ENCODE measurements around the gene CHST12.
A peak's percentile ranks its signal among the peaks of the same experiment; 100 is the strongest.
"Not testable (repeated sequence)": the region's sequence is repeated elsewhere in the genome, so short reads cannot be mapped to it uniquely, and the experiment has no call there.

Gene CHST12

GRCh38 chr7:2403014-2403717, at the start of gene CHST12:
Gene CHST12 (plus strand): TSS chr7:2403611. CDS start chr7:2432640, 29,029 bp downstream.
- DNase-seq (ENCODE audit: low read depth), result peak; percentile 70

GRCh38 chr7:2353936-2354185, 49.5 kb upstream of the CHST12 start:
- peak; percentile 77 for DNase-seq (ENCODE audit: low read depth)

DNA sequence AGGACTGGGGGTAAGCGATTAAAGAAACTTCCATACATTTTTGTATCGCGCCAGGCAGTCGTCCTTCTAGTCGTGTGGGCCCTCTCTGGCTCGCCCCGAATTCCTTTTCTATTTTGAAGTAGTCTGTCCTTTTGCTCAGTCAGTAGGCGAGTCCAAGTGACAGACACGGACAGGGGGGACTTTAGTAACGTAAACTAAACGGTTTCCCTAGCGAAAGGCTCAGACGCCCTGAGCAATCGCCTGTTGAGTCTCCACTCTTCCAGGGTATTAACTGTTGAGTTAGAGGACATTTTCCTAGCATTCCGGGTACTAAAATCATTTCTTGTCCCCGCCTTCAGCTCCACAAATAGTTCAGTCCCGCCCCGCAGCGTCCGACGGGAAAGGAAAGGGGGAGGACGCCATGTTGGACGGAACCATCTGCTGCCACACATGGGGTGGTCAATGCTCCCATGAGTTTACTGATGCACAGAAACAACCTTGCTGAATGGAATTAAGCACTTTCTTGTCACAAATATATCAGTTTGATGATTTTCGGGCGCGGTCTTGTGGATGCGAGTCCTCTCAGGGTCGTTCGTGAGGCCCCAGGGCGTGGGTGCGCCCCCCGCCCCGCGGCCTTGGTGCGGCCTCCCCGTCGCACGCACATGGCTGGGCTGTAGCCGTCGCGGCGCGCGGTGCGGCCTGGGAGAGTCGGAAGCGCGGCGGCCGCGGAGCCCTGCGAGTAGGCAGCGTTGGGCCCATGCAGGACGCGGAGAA, 49.0 kb upstream of the CHST12 start, which contains the start of gene EIF3B:
EIF3B (plus strand) TSS at position 642 of the 753 bp plus-strand sequence; CDS start at position 737, 95 bp downstream.
- DNase-seq (ENCODE audit: low read depth), result peak; percentile 84

DNA sequence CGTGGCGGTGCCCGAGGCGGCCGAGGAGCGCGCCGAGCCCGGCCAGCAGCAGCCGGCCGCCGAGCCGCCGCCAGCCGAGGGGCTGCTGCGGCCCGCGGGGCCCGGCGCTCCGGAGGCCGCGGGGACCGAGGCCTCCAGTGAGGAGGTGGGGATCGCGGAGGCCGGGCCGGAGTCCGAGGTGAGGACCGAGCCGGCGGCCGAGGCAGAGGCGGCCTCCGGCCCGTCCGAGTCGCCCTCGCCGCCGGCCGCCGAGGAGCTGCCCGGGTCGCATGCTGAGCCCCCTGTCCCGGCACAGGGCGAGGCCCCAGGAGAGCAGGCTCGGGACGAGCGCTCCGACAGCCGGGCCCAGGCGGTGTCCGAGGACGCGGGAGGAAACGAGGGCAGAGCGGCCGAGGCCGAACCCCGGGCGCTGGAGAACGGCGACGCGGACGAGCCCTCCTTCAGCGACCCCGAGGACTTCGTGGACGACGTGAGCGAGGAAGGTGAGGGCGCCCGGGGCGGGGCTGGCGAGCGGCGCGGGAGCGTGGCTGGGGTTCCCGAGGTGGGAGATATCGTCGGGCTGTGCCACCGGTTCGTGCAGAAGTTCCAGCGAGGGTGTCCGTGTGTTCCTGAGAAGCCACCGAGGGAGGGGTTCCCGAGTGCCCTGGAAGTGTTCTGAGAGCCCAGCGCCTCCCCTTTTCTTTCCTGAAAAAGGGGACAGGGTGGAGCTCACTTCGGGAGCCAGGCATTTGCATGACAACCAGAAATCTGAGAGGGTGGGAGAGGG, 48.3 kb upstream of the CHST12 start:
- DNase-seq (ENCODE audit: low read depth), result no peak

- DNase-seq (ENCODE audit: low read depth), result no peak
Observed at GRCh38 chr7:2355705-2356008, 47.8 kb upstream of the CHST12 start.

DNA sequence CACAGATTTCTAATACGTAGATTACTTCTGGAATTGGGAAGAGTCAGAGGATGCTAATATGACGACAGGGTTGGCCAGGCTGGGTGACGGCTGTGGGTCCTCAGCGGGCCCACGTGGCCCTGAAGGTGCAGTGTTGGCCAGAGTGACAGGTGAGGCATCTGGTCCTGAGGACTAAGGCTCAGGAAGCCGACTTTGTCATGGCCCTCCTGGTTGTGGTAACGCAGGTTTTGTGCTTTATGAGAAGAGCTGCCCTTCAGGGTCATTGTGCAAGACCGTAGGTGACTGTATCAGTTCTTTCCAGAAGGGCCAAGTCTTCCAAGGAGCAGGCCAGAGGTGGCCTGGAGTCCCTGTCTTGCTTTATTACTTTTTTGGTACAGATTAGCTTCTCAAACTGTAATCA, 46.2 kb upstream of the CHST12 start:
- DNase-seq (ENCODE audit: low read depth), result no peak

DNA sequence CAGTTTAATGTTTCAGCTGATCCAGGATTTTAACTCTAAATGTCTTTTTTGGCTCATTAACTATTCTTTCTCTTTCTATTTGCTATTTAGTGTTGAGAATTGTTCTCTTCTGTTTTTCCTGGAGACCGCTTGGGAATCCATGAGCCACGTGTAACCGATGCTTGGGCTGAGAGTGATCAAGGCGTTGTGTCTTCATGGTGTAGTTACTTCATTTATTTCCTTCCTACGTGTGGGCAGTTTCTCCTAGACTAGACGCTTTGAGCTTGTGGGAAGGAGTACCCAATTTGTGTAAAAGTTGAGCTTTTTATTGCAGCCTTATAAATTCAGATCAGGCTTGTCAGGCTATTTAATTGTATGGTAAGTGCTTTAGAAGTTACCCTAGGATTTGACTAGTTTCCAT, 45.8 kb upstream of the CHST12 start:
- DNase-seq (ENCODE audit: low read depth), result no peak

DNA sequence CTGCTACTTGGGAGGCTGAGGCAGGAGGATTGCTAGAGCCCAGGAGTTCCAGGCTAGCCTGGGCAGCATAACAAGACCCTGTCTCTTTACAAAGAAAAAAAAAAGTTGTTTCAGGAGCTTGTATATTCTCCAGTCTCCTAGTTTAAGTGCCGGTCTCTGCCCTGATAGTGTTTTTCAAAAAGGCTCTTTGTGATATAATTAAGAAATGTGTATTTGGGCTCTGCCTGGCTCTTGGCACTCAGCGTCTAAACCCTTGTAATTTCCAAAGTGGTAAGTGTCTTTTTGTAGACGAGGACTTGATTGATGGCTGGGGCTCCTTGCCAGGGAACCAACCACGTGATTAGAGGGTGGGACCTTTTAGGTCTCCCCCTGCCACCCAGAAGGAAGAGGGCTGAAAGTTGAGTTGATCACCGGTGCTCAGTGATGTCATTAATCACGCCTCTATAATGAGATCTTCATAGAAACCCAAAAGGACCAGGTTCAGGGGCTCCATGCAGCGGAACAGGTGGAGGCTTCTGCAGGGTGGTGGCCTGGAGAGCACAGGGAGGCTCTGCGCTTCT, 44.4 kb upstream of the CHST12 start:
- DNase-seq (ENCODE audit: low read depth), result no peak

- no peak for DNase-seq (ENCODE audit: low read depth)
Observed at GRCh38 chr7:2359610-2360009, 43.8 kb upstream of the CHST12 start.

- DNase-seq (ENCODE audit: low read depth), result no peak
Observed at GRCh38 chr7:2360796-2361195, 42.6 kb upstream of the CHST12 start.

DNA sequence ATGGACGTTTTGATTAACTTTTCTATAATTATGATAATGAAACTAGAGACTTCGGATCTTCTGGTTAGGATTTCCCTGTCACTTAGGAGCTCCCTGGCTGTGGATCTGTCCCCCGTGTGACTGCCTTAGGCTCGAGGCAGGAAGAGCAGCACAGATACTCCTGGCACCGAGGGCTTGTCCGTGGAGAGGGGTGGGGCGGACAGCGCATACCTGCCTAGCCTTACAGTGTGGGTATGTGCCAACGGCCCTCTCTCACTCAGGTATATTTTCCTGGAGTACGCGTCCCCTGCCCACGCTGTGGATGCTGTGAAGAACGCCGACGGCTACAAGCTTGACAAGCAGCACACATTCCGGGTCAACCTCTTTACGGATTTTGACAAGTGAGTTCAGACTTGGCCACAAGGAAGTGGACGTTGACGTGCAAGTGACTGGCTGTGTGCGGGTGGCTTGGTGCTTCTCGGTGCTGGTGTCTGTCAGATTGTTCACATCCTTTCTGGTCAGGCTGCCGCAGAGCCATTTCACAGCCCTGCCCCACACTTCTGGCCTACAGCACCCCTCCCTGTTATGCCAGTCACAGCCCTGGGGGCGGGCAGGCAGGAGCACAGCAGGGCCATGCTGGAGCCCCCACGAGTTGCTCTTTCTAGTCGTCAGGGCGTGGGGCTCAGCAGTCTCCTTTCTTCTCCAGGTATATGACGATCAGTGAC, 40.9 kb upstream of the CHST12 start:
- no peak for DNase-seq (ENCODE audit: low read depth)

DNA sequence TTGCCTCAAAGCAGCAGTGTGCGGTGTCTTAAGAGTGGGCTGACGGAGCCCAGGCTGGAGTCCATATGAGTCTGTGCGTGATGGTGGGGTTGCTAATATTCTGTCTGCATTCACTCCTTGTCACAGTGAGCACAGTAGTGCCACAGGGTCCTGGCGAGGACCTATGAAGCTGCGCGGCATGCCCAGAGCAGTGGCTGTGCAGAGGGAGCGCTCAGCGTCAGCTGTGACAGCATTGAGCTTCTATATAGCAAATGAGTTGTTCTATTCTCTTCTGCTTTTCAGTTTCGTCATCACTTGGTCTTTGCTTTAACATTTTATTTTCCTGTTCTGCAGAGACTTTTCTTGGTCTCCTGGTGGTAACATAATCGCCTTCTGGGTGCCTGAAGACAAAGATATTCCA, 34.3 kb upstream of the CHST12 start:
- DNase-seq (ENCODE audit: low read depth), result no peak

GRCh38 chr7:2371329-2371728, 32.1 kb upstream of the CHST12 start:
- DNase-seq (ENCODE audit: low read depth), result no peak

GRCh38 chr7:2372724-2373123, 30.7 kb upstream of the CHST12 start:
- DNase-seq (ENCODE audit: low read depth), result no peak

DNA sequence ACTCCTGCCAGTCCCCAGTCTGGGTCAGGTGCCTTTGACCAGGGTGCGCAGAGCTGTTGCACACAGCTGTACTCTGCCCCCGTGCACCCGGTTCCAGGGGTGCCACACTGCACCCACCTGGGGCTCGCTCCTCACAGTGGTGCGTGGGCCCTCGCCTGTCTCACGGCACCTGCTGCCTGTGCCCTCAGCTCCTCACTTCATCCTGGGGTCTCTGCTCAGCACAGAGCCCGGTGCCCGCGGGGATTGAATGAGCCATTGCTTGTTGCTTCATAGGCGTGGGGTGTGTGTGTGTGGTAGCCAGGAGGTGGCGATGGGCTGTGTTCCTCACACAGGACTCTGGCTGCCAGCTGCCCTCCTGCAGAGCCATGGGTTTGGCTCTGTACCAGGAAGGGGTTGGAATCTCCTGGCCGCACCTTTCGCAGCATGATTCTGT, 30.3 kb upstream of the CHST12 start:
- DNase-seq (ENCODE audit: low read depth), result no peak

- no peak for DNase-seq (ENCODE audit: low read depth)
Observed at GRCh38 chr7:2373646-2374045, 29.8 kb upstream of the CHST12 start.

DNA sequence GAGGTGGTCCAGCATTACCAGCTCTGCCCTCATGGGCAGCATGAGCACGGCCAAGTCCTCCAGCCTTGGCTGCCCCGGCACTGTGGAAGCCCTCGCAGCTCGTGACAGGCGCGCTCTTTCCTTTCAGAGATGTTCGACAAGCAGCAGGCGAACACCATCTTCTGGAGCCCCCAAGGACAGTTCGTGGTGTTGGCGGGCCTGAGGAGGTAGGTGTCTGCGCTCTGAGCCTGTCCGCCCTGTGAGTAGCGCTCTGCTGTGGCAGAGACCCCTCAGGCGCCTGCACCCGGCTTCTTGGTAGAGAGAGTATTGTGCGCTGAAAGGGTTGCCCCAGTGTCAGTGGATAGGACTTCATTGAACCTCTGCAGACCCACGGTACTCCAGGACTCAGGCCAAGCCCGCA, 29.0 kb upstream of the CHST12 start:
- no peak for DNase-seq (ENCODE audit: low read depth)

GRCh38 chr7:2374830-2375728, 28.3 kb upstream of the CHST12 start:
- no peak for DNase-seq (ENCODE audit: low read depth)

DNA sequence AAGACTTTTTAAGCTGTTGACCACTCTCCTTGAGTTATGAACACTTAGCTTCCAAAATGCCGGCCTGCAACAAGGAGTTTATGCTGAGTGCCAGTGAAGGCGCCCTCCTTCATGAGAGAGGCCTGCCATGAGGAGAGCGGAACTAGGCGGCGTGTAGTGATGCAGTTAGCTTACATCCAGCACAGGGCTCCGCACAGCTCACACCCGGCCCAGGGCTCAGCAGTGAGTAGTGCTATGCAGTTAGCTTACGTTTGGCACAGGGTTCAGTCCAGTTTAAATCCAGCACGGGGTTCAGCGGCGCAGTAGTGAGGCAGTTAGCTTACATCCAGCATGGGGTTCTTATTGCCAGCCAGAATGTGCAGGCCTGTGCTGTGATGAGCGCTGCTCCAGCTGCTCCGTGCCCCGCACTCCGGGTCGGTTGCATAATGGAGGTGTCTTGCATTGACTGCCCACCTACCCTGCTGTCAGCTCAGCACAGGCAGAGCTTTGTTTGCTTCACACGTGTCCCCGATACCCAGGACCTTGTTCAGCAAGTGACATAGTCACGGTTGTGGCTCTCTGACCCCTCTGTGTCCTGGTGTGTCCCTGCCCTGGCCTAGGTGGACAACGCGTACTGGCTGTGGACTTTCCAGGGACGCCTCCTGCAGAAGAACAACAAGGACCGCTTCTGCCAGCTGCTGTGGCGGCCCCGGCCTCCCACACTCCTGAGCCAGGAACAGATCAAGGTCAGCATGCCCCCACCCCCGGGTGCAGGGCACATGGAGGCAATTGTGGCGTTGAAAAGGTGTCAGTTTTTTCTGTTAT, 26.9 kb upstream of the CHST12 start:
- DNase-seq (ENCODE audit: low read depth), result no peak

GRCh38 chr7:2377492-2377891, 25.9 kb upstream of the CHST12 start:
- not testable (repeated sequence) for DNase-seq (ENCODE audit: low read depth)

All from CMK (cell line).